HK-2 (cell line): Measurements from ENCODE around the gene KCNJ12.
"Not testable (repeated sequence)": the region's sequence is repeated elsewhere in the genome, so short reads cannot be mapped to it uniquely, and the experiment has no call there.

ENCODE experiments used
- DNase-seq: peaks from one replicate; pipeline ENCODE4 v3.0.0-alpha.2; 2018; ENCODE audit not compliant: unreplicated experiment

The KCNJ12 gene

GRCh38 chr17:21452377-21453143 is 76.4 kb downstream of the KCNJ12 start:
- DNase-seq = peak; percentile 61

- no peak for DNase-seq
Observed at GRCh38 chr17:21453144-21453898, 77.2 kb downstream of the KCNJ12 start.

- not testable (repeated sequence) for DNase-seq
Observed at GRCh38 chr17:21454006-21454405, 77.8 kb downstream of the KCNJ12 start.

- no peak for DNase-seq
Observed at GRCh38 chr17:21454441-21454840, 78.3 kb downstream of the KCNJ12 start.

GRCh38 chr17:21455761-21456160 is 79.6 kb downstream of the KCNJ12 start:
- DNase-seq = no peak

GRCh38 chr17:21456449-21456848 is 80.3 kb downstream of the KCNJ12 start:
- DNase-seq = not testable (repeated sequence)

- DNase-seq = peak; percentile 99
Observed at GRCh38 chr17:21457051-21458026, 81.2 kb downstream of the KCNJ12 start.

- DNase-seq = no peak
Observed at GRCh38 chr17:21458054-21458453, 81.9 kb downstream of the KCNJ12 start.

- DNase-seq = no peak
Observed at GRCh38 chr17:21459536-21459935, 83.4 kb downstream of the KCNJ12 start.

- no peak for DNase-seq
Observed at GRCh38 chr17:21460358-21460757, 84.2 kb downstream of the KCNJ12 start.

- no peak for DNase-seq
Observed at GRCh38 chr17:21462237-21462636, 86.1 kb downstream of the KCNJ12 start.

GRCh38 chr17:21463204-21463661 is 87.1 kb downstream of the KCNJ12 start:
- DNase-seq = no peak

- no peak for DNase-seq
Observed at GRCh38 chr17:21463779-21464407, 87.7 kb downstream of the KCNJ12 start.

GRCh38 chr17:21464611-21465021 is 88.5 kb downstream of the KCNJ12 start:
- DNase-seq = no peak

- no peak for DNase-seq
Observed at GRCh38 chr17:21466550-21466949, 90.4 kb downstream of the KCNJ12 start.

- no peak for DNase-seq
Observed at GRCh38 chr17:21467196-21467595, 91.0 kb downstream of the KCNJ12 start.

- DNase-seq = no peak
Observed at GRCh38 chr17:21467739-21468490, 91.8 kb downstream of the KCNJ12 start.
